Peyer's patch (tissue), 4 donors: Measurements from ENCODE around the gene LATS1. TPM values are rescaled to one million over a fixed set of nuclear protein-coding genes. Genes with fewer than 3 reads are reported as not detected.
A peak's percentile ranks its signal among the peaks of the same experiment; 100 is the strongest.

ENCODE experiments used
- DNase-seq, 3 donors: peaks; one replicate each; pipeline ENCODE4 v3.0.0-alpha.2; 2017 to 2019
- H3K27ac ChIP-seq, 4 donors: fragments of 200-600 bp; sonication (generic); one replicate each; pipeline ENCODE4 v1.5.1; 2016 to 2019
- H3K27me3 ChIP-seq, 2 donors: fragments of 200-600 bp; sonication (generic); one replicate each; pipeline ENCODE4 v1.5.1; 2019
- H3K36me3 ChIP-seq, 3 donors: fragments of 200-600 bp; sonication (generic); one replicate each; pipeline ENCODE4 v1.5.1; 2016 to 2019
- H3K4me1 ChIP-seq, 4 donors: fragments of 200-600 bp; sonication (generic); one replicate each; pipeline ENCODE4 v1.5.1; 2016 to 2019
- H3K4me3 ChIP-seq, 4 donors: fragments of 200-600 bp; sonication (generic); 1 replicate in 3 of 4; 2 replicates in 1 of 4; pipeline ENCODE4 v1.5.1; 2016 to 2019; ENCODE audit warnings: mild to moderate bottlenecking in 1 of 4
- H3K9me3 ChIP-seq, 4 donors: fragments of 200-600 bp; sonication (generic); one replicate each; pipeline ENCODE4 v1.5.1; 2016 to 2019; ENCODE audit warnings: mild to moderate bottlenecking in 1 of 4
- POLR2A ChIP-seq, 2 donors: fragments of 450-650 bp; IDR thresholded peaks; one replicate each; pipeline ENCODE4 v1.5.1; 2017; ENCODE audit warnings: antibody characterized with exemption in 2 of 2, mild to moderate bottlenecking in 2 of 2, moderate library complexity in 2 of 2
- total RNA-seq, 4 donors: library from RNA; depleted of rRNA; stranded (reverse); fragments of >200 nt; gene quantifications; one replicate each; pipeline ENCODE4 v1.1.0, GENCODE V29; 2016
- TF ChIP-seq, protein P1 (sequence below), 6 experiments: fragments of 450-650 bp in 4 of 6; fragments of 200-600 bp in 2 of 6; sonication (generic) in 1 of 6; IDR thresholded peaks; one replicate each; pipeline ENCODE4 v1.5.1; 2017 to 2019; ENCODE audit warnings: antibody characterized with exemption in 6 of 6, mild to moderate bottlenecking in 3 of 6, moderate library complexity in 1 of 6

The LATS1 gene
- total RNA-seq, 4 donors from 2014 or later: 21.8 to 38.8 (median 29.7) TPM

- H3K36me3 ChIP-seq: no peaks in the 10 kb centered on the region
- H3K4me1 ChIP-seq: peaks cover 0 to 15% (median 0%) of the 10 kb centered on the region in 4 donors
- no peaks in the 10 kb centered on the region for H3K9me3 ChIP-seq
- no peak for TF ChIP-seq POLR2A (IDR thresholded peaks at IDR 0.05)
- TF ChIP-seq, protein P1, sequence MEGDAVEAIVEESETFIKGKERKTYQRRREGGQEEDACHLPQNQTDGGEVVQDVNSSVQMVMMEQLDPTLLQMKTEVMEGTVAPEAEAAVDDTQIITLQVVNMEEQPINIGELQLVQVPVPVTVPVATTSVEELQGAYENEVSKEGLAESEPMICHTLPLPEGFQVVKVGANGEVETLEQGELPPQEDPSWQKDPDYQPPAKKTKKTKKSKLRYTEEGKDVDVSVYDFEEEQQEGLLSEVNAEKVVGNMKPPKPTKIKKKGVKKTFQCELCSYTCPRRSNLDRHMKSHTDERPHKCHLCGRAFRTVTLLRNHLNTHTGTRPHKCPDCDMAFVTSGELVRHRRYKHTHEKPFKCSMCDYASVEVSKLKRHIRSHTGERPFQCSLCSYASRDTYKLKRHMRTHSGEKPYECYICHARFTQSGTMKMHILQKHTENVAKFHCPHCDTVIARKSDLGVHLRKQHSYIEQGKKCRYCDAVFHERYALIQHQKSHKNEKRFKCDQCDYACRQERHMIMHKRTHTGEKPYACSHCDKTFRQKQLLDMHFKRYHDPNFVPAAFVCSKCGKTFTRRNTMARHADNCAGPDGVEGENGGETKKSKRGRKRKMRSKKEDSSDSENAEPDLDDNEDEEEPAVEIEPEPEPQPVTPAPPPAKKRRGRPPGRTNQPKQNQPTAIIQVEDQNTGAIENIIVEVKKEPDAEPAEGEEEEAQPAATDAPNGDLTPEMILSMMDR (IDR thresholded peaks at IDR 0.05): no peak
- H3K27me3 ChIP-seq: no peaks in the 10 kb centered on the region
- no peak overlapping the region for H3K27ac ChIP-seq
- DNase-seq: no peak
- H3K4me3 ChIP-seq: peak overlapping the region in 1 of 4 donors; percentile 76
Measured at GRCh38 chr6:149646599-149646998, 71.3 kb downstream of the LATS1 start.

- DNase-seq: no peak
- H3K27ac ChIP-seq: no peak overlapping the region
Measured at GRCh38 chr6:149642829-149643580, 74.9 kb downstream of the LATS1 start.

DNA sequence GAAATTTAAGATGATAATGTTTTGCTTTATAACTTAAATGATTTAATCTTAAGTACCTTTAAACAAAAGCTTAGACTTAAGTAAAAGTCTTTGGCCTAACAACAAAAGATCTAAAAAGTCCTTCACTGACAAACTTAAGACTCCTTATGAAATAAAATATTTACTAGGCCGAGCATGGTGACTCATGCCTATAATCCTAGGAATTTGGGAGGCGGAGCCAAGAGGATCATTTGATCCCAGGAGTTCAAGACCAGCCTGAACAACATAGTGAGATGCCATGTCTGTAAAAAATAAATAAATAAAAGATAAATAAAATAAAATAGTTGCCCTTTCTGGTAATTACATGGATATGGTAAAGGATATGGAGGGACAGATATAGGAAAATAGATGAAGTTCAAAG, 81.8 kb downstream of the LATS1 start:
- TF ChIP-seq, protein P1 (IDR thresholded peaks at IDR 0.05): no peak
- TF ChIP-seq POLR2A (IDR thresholded peaks at IDR 0.05): no peak

More at GRCh38 chr6:149642829-149643580, 74.9 kb downstream of the LATS1 start:
- no peaks in the 10 kb centered on the region for H3K27me3 ChIP-seq
- peaks cover 0 to 11% (median 0%) of the 10 kb centered on the region in 4 donors for H3K4me1 ChIP-seq
- H3K36me3 ChIP-seq: no peaks in the 10 kb centered on the region
- no peaks in the 10 kb centered on the region for H3K9me3 ChIP-seq
- no peak overlapping the region for H3K4me3 ChIP-seq
- no peak for TF ChIP-seq POLR2A (IDR thresholded peaks at IDR 0.05)
- TF ChIP-seq, protein P1 (IDR thresholded peaks at IDR 0.05): no peak

DNA sequence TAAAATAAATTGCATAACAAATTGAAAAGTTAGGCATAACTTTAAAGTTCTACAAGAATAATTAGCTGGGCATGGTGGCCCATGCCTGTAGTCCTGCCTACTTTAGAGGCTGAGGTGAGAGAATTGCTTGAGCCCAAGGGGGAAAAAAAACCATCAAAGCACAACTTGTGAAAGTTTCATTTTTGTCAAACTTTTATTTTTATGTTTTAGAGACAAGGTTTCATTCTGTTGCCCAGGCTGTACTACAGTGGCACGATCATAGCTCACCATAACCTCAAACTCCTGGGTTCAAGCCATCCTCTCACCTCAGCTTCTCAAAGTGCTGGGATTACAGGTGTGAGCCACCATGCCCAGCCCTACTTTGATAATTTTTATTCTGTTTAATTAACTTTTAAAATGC, 83.6 kb downstream of the LATS1 start:
- Histone ChIP-seq H3K9me3 (no peaks in the 10 kb centered on the region), H3K27me3 (no peaks in the 10 kb centered on the region), H3K4me3 (no peak overlapping the region), H3K36me3 (peaks cover 0 to 34% (median 0%) of the 10 kb centered on the region in 3 donors), H3K4me1 (no peaks in the 10 kb centered on the region), H3K27ac (no peak overlapping the region)
- TF ChIP-seq, protein P1 (IDR thresholded peaks at IDR 0.05): no peak
- TF ChIP-seq POLR2A (IDR thresholded peaks at IDR 0.05): no peak
- DNase-seq: no peak

More for the DNA sequence above, 81.8 kb downstream of the LATS1 start:
- Histone ChIP-seq H3K27me3 (no peaks in the 10 kb centered on the region), H3K9me3 (no peaks in the 10 kb centered on the region), H3K4me3 (no peak overlapping the region), H3K36me3 (peaks cover 0 to 20% (median 0%) of the 10 kb centered on the region in 3 donors), H3K4me1 (no peaks in the 10 kb centered on the region), H3K27ac (no peak overlapping the region)
- DNase-seq: no peak

DNA sequence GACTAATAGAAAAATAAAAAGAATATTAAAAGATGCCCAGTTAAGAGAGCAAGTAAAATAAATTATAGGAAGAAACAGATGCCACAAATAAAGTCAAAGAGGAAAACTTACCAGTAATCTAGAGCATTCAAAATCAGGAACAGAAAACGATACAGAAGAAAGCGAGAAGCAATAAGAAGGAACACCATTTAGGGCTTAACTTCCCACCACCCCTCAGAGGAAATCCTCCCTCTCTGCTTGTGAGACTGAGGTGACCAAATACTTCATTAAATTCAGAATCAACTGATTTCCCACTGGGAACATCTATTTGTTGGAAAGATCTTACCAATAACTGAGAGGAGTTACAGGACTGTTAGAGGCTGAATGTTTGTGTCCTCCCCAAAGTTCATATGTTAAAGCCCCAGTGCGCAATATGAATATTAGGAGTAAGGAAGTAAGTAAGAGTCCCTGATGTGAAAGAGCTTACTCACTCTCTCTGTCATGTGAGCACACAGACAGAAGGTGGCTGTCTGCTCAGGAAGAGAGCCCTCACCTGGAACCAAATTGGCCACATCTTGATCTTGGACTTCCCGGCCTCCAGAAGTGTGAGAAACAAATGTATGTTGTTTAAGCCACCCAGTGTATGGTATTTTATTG, 88.9 kb downstream of the LATS1 start:
- no peaks in the 10 kb centered on the region for H3K9me3 ChIP-seq

More for the DNA sequence above, 88.9 kb downstream of the LATS1 start:
- TF ChIP-seq POLR2A (IDR thresholded peaks at IDR 0.05): no peak
- TF ChIP-seq, protein P1 (IDR thresholded peaks at IDR 0.05): no peak
- Histone ChIP-seq H3K27me3 (no peaks in the 10 kb centered on the region), H3K36me3 (peaks cover 0 to 28% (median 0%) of the 10 kb centered on the region in 3 donors), H3K4me1 (no peaks in the 10 kb centered on the region), H3K4me3 (no peak overlapping the region), H3K27ac (no peak overlapping the region)
- DNase-seq: no peak
